ENCODE measurements around the gene KY. TPM values are rescaled to one million over a fixed set of nuclear protein-coding genes. Genes with fewer than 3 reads are reported as not detected.

The KY gene
- total RNA-seq, 1 donor from 2014 or later = 0.12 TPM

GRCh38 chr3:134638385-134639030, 12.3 kb downstream of the KY start:
- peaks cover 4% of the 10 kb centered on the region for H3K9me3 Mint-ChIP-seq (ENCODE audit: low read depth)

GRCh38 chr3:134636406-134636805, 14.4 kb downstream of the KY start:
- no peak for DNase-seq (ENCODE audit: low spot score)
- H3K9me3 Mint-ChIP-seq (ENCODE audit: low read depth) = peaks cover 25% of the 10 kb centered on the region
- H3K36me3 Mint-ChIP-seq (ENCODE audit: low read depth) = peaks cover 2% of the 10 kb centered on the region
- no peak overlapping the region for H3K4me3 Mint-ChIP-seq (ENCODE audit: unreplicated experiment)
- H3K27me3 Mint-ChIP-seq (ENCODE audit: low read depth) = no peaks in the 10 kb centered on the region
- TF ChIP-seq CTCF (IDR thresholded peaks at IDR 0.05) = no peak
- H3K27ac Mint-ChIP-seq (ENCODE audit: unreplicated experiment) = no peak overlapping the region
- H3K4me1 Mint-ChIP-seq (ENCODE audit: low read depth) = no peaks in the 10 kb centered on the region

More at GRCh38 chr3:134638385-134639030, 12.3 kb downstream of the KY start:
- no peaks in the 10 kb centered on the region for H3K27me3 Mint-ChIP-seq (ENCODE audit: low read depth)
- H3K27ac Mint-ChIP-seq (ENCODE audit: unreplicated experiment) = no peak overlapping the region
- DNase-seq (ENCODE audit: low spot score) = no peak
- no peaks in the 10 kb centered on the region for H3K4me1 Mint-ChIP-seq (ENCODE audit: low read depth)
- no peaks in the 10 kb centered on the region for H3K36me3 Mint-ChIP-seq (ENCODE audit: low read depth)
- no peak overlapping the region for H3K4me3 Mint-ChIP-seq (ENCODE audit: unreplicated experiment)
- no peak for TF ChIP-seq CTCF (IDR thresholded peaks at IDR 0.05)

- H3K36me3 Mint-ChIP-seq (ENCODE audit: low read depth) = peaks cover 11% of the 10 kb centered on the region
- DNase-seq (ENCODE audit: low spot score) = no peak
- no peak overlapping the region for H3K27ac Mint-ChIP-seq (ENCODE audit: unreplicated experiment)
- peaks cover 41% of the 10 kb centered on the region for H3K9me3 Mint-ChIP-seq (ENCODE audit: low read depth)
- H3K27me3 Mint-ChIP-seq (ENCODE audit: low read depth) = no peaks in the 10 kb centered on the region
- H3K4me3 Mint-ChIP-seq (ENCODE audit: unreplicated experiment) = no peak overlapping the region
- peak; percentile 22 for TF ChIP-seq CTCF (IDR thresholded peaks at IDR 0.05)
- no peaks in the 10 kb centered on the region for H3K4me1 Mint-ChIP-seq (ENCODE audit: low read depth)
Observed at GRCh38 chr3:134630506-134630905, 20.3 kb downstream of the KY start.

GRCh38 chr3:134628884-134629283, 21.9 kb downstream of the KY start:
- TF ChIP-seq CTCF (IDR thresholded peaks at IDR 0.05) = no peak
- Mint-ChIP-seq H3K27me3 (ENCODE audit: low read depth) (no peaks in the 10 kb centered on the region), H3K9me3 (ENCODE audit: low read depth) (peaks cover 40% of the 10 kb centered on the region), H3K4me3 (ENCODE audit: unreplicated experiment) (no peak overlapping the region), H3K27ac (ENCODE audit: unreplicated experiment) (no peak overlapping the region), H3K36me3 (ENCODE audit: low read depth) (peaks cover 11% of the 10 kb centered on the region), H3K4me1 (ENCODE audit: low read depth) (no peaks in the 10 kb centered on the region)
- DNase-seq (ENCODE audit: low spot score) = no peak

- Mint-ChIP-seq H3K27ac (ENCODE audit: unreplicated experiment) (no peak overlapping the region), H3K27me3 (ENCODE audit: low read depth) (no peaks in the 10 kb centered on the region), H3K9me3 (ENCODE audit: low read depth) (peaks cover 30% of the 10 kb centered on the region), H3K4me3 (ENCODE audit: unreplicated experiment) (no peak overlapping the region), H3K4me1 (ENCODE audit: low read depth) (no peaks in the 10 kb centered on the region), H3K36me3 (ENCODE audit: low read depth) (peaks cover 11% of the 10 kb centered on the region)
- no peak for TF ChIP-seq CTCF (IDR thresholded peaks at IDR 0.05)
- no peak for DNase-seq (ENCODE audit: low spot score)
Observed at GRCh38 chr3:134627831-134628230, 23.0 kb downstream of the KY start.
